ENCODE results near the gene TSPAN32.
"Not testable (repeated sequence)": the region's sequence is repeated elsewhere in the genome, so short reads cannot be mapped to it uniquely, and the experiment has no call there.

The TSPAN32 gene

DNA sequence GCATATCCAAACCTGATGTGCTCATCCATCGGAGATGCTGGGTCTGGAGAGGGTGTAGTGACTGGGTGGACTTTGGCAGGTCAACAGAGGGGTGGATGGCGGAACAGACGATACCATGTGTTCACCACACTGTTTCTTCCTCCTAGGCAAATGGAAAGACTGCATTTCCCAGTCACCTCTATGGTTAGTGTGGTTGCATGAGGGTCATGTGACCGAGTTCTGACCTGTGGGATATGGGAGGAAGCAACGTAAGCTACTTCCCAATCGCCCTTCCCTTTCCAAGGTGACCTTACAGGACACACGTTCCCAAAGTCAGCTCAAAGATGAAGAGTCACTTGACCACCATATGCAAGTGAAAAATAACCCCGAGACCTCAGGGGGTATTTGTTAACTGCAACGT, 27.7 kb downstream of the TSPAN32 start:
- no peak for DNase-seq (ENCODE audit: extremely low spot score, insufficient read length, low read depth)
- FAIRE-seq, result no peak

- FAIRE-seq, result no peak
- DNase-seq (ENCODE audit: extremely low spot score, insufficient read length, low read depth), result no peak
Measured at GRCh38 chr11:2330696-2331095, 28.9 kb downstream of the TSPAN32 start.

DNA sequence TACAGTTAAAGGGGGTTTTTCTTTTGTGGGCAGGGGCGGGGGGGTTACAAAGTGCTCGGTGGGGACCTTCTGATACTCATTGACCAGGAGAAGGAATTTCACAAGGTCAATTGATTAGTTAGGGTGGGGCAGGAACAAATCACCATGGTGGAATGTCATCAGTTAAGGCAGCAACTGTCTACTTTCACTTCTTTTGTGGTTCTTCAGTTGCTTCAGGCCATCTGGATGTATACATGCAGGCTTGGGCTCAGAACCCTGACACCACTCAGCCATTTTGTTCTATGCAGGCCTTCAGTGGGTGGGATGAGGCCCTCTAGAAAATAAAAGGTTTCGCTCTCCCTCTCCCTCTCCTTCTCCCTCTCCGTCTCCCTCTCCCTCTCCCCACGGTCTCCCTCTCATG, 29.6 kb downstream of the TSPAN32 start:
- DNase-seq (ENCODE audit: extremely low spot score, insufficient read length, low read depth), result no peak
- no peak for FAIRE-seq

GRCh38 chr11:2332569-2332968, 30.8 kb downstream of the TSPAN32 start:
- FAIRE-seq, result not testable (repeated sequence)

DNA sequence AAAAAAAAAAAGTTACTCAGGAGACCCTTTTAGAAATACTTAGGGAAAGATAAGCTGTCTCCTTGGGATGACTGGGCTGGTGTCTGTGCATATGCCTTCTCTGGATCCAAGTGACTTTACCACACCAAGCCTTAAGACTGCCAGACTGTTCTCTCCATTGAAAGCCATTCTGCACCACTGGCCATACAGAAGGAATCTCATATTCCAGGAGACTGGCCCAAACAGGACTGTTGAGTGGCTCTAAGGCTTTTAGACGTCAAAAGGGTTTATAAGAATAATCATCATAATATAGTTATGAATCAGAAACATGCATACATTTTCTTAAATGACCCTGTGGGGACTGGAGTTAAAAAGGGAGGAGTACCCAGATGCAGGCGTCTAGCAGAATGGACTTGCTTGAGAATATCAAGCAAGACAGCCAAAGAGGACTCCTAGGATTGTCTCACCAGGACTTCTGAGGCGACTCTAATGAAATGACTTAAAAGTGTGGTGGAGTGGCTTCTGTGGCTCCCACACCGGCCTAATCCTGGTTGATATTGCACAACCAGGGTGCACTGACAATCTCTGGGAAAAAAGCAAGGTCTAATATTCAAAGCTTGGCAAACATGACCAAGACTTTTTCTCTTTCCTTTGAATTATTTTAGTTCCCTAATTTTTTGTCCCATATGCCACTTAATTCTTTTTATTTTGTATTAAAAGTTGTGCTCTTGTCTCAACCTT, 31.8 kb downstream of the TSPAN32 start:
- not testable (repeated sequence) for DNase-seq (ENCODE audit: extremely low spot score, insufficient read length, low read depth); FAIRE-seq

More at GRCh38 chr11:2332569-2332968, 30.8 kb downstream of the TSPAN32 start:
- not testable (repeated sequence) for DNase-seq (ENCODE audit: extremely low spot score, insufficient read length, low read depth)

- DNase-seq (ENCODE audit: extremely low spot score, insufficient read length, low read depth); FAIRE-seq: not testable (repeated sequence)
Measured at GRCh38 chr11:2335286-2335685, 33.5 kb downstream of the TSPAN32 start.

GRCh38 chr11:2338760-2339159, 36.9 kb downstream of the TSPAN32 start:
- not testable (repeated sequence) for FAIRE-seq; DNase-seq (ENCODE audit: extremely low spot score, insufficient read length, low read depth)

DNA sequence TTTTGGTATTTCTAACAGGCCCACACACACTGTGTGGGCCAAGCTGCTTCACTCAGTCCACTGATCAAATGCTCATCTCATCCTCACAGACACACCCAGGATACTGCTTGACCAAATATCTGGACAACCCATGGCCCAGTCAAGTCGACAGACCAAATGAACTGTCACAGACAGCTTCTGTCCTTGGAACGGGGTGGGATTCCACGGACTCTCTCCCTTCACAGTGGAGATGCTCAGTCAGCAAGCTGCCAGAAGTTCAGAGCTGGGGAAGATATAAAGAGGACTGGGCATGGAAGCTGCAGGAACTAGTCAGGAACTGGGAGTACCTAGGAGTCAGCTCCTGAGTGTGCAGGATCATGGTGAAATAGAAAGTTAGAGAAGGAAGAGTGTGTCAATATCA, 40.7 kb downstream of the TSPAN32 start:
- FAIRE-seq (no peak), DNase-seq (ENCODE audit: extremely low spot score, insufficient read length, low read depth) (no peak)

GRCh38 chr11:2342981-2343380, 41.2 kb downstream of the TSPAN32 start:
- FAIRE-seq, result no peak
- no peak for DNase-seq (ENCODE audit: extremely low spot score, insufficient read length, low read depth)

DNA sequence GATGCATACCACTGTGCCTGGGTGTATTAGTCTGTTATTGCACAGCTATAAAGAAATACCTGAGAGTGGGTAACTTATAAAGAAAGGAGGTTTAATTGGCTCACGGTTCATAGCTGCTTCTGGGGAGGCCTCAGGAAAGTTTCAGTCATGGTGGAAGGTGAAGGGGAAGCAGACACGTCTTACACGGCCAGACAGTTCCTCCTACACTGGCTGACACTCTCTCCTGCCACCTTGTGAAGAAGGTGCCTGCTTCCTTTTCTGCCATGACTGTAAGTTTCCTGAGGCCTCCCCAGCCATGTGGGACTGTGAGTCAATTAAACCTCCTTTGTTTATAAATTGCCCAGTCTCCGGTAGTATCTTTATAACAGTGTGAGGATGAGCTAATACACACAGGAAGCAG, 41.7 kb downstream of the TSPAN32 start:
- DNase-seq (ENCODE audit: extremely low spot score, insufficient read length, low read depth), result no peak
- FAIRE-seq, result no peak

GRCh38 chr11:2345050-2345449, 43.2 kb downstream of the TSPAN32 start:
- DNase-seq (ENCODE audit: extremely low spot score, insufficient read length, low read depth) (no peak), FAIRE-seq (no peak)

GRCh38 chr11:2346014-2346413, 44.2 kb downstream of the TSPAN32 start:
- DNase-seq (ENCODE audit: extremely low spot score, insufficient read length, low read depth) (no peak), FAIRE-seq (no peak)

DNA sequence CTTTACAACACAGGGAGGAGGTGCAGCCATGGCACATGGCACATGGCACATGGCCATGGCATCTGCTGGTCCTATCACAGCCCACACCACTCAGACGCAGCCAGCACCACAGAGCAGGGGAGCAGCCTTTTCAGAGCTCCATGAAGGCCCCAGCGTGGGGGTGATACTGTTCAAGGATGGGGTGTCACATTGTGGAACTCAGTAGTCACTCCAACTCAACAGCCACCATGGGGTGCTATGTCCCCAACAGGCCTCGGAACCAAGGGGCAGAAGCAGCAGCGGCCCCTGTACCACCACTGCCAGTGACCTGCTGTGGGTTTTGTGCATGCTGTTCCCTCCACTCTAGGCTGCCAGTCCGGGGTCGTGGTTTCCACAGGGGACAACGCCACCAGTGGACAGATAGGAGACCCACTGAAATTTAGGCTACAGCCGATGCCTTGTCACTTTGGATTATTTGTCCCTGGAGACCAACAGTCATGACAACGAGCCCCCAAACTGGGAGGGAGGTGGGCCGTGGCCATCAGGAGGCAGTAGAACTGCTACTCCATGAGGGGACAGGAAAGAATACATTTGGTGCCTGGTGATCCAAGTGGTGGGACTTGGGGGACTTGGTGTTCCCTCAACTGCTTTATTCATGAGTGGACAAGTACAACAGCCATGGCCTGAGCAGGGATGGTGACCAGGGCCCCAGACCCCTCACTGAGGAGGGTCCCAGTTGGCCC, 44.9 kb downstream of the TSPAN32 start:
- DNase-seq (ENCODE audit: extremely low spot score, insufficient read length, low read depth) (no peak), FAIRE-seq (no peak)

DNA sequence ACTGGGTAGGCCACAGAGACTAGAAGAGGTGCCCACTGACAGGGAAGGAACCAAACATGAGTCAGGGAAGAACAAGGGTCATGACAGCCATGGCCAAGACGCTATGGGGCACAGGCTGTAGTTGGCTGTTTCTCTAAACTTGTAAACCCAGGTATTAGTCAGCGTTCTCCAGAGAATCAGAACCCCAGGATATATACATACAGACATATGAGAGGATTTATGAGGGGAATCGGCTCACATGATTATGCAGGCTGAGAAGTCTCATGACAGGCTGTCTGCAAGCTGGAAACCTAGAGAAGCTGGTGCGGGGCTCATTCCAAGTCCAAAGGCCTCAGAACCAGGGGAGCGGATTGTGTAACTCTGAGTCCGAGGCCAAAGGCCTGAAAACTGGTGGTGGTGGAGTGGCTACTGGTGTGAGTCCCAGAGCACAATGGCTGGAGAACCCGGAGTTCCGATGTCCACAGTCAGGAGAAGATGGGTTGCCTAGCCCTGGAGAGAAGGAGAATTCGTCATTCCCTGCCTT, 45.6 kb downstream of the TSPAN32 start:
- DNase-seq (ENCODE audit: extremely low spot score, insufficient read length, low read depth), result no peak
- no peak for FAIRE-seq

GRCh38 chr11:2348986-2349385, 47.2 kb downstream of the TSPAN32 start:
- FAIRE-seq, result no peak
- DNase-seq (ENCODE audit: extremely low spot score, insufficient read length, low read depth), result no peak

DNA sequence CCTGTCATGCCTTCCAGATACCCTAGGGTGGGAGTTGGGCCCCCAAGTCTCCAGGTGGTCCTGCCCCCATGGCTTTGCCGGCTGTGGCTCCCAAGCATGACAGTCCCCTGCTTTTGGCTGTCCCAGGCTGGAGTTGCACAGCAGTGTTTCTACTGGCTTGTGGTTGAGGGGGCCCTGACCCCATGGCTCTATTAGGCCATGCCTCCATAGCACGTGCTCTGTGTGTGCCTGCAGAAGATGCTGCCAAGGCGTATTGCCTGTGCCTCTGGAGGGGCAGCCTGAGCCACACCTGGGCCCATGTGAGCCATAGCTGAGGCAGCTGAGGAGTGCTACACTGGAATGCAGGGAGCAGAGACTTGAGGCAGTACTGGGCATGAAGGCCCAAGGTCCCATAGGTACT, 49.9 kb downstream of the TSPAN32 start:
- DNase-seq (ENCODE audit: extremely low spot score, insufficient read length, low read depth) (no peak), FAIRE-seq (no peak)

GRCh38 chr11:2352420-2352819, 50.6 kb downstream of the TSPAN32 start:
- DNase-seq (ENCODE audit: extremely low spot score, insufficient read length, low read depth), result no peak
- FAIRE-seq, result no peak

DNA sequence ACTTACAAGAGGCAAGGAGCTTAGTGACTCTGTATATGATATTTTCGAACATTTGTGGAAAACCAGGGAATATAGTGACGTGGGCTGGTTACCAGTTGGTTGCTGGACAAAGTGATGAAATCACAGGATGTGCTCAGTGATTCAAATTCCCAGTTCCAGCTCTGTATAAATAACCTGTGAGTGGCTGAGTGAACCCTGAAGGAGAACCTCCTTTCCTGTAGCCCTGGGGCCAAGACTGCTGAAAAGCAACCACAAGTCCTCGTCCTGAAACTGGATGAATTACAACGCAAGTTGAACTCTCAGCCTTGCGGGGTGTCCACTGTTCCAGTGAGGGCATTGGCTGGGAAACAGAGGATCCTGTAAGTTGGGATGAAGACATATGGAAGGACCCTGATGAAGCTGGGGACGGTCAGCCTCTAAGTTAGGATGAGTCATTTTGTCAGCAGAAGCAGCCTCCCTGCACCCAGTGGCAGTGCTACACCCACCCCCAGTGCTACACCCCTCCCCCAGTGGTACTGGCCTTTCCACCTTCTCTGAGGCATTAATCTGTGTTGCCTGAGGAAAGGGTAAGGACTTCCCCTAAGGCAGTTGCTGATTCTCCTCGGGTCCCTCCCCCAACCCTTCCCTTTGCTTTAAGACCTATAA, 53.3 kb downstream of the TSPAN32 start:
- FAIRE-seq (no peak), DNase-seq (ENCODE audit: extremely low spot score, insufficient read length, low read depth) (no peak)

- FAIRE-seq, result no peak
- DNase-seq (ENCODE audit: extremely low spot score, insufficient read length, low read depth), result no peak
Measured at GRCh38 chr11:2357246-2357645, 55.4 kb downstream of the TSPAN32 start.

- DNase-seq (ENCODE audit: extremely low spot score, insufficient read length, low read depth); FAIRE-seq: not testable (repeated sequence)
Measured at GRCh38 chr11:2357651-2358050, 55.8 kb downstream of the TSPAN32 start.

All from GM18507 (cell line).